Dedifferentiated amniotic fluid mesenchymal stem cell (primary cell): ENCODE measurements around the gene RHOBTB1.
"Not testable (repeated sequence)": the region's sequence is repeated elsewhere in the genome, so short reads cannot be mapped to it uniquely, and the experiment has no call there.

Experiments
- DNase-seq: peaks from one replicate; pipeline ENCODE4 v3.0.0-alpha.2; 2016; ENCODE audit errors: extremely low spot score

The RHOBTB1 gene

DNA sequence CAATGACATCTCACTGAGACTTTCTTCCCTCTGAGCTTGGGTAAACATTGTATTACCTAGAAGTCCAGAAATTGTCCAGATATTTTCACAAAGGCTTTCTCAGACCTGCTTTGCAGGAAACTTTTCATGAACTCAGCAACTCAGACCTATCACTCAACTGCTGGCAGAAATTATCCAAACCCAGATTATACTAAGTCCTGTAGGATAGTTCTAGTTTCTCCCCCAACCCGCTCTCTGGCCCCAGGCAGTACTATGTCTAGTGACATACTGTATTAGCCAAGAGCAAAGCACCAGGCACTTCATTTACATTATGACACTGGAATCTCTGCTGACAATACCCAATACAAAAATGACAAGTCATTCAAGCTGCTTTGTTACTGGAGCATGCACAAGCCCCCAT, 75.0 kb downstream of the RHOBTB1 start:
- DNase-seq = no peak

DNA sequence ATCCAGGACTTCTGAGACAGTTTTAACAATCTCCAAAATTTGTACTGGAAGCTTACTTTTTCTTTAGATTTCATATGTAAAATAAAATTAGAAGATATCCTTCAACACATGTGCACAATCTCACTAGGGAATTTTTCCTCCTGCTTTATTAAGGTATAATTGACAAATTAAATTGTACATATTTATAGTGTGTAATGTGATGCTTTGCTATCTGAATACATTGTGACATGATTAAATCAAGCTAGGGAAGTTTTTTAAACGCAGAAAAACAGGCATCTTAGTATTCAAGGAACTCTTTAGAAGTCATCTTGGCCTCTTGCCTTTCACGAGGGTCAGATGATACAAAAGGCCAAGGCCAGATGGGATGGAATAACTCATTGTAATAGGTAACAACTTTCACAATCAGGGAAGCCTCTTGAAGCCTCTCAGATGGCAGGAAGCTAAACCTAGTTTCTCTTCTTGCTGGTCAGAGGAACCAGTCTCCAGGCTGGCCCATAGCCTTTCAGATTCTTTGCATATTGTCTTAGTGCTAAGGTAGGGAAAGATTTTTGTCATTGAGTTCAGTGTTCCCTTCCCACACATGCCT, 78.7 kb downstream of the RHOBTB1 start:
- no peak for DNase-seq

DNA sequence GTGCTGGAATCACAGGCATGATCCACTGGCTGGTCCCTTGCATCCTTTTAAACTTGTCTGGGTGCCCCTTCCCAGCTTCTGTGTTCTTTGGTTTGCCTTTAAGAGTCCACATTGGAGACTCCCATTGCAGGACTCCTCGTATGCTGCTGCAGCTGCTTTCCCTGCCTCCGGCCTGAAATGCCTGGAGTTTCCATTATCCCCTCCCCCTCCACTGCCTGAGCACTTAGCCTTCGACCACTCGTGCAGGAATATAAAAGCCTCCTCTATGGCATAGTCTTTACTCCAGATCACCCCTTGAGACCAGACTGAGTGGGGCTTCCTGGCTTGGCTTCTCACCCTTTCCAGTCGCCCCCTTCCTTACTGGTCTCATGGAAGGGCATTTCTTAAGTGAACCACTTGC, 80.2 kb downstream of the RHOBTB1 start:
- no peak for DNase-seq

DNA sequence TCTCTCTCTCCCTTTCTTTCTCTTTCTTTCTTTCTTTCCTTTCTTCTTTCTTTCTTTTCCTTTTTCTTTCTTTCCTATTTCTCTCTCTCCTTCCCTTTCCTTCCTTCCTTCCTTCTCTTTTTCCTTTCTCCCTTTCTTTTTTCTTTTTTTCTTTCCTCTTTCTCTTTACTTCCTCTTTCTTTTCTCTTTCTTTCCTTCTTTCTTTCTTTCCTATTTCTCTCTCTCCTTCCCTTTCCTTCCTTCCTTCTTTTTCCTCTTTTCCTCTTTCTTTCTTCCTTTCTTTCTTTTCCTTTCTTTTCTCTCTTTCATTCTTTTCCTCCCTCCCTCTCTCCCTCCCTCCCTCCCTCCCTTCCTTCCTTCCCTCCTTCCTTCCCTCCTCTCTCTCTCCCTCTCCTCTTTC, 81.5 kb downstream of the RHOBTB1 start:
- DNase-seq = no peak

DNA sequence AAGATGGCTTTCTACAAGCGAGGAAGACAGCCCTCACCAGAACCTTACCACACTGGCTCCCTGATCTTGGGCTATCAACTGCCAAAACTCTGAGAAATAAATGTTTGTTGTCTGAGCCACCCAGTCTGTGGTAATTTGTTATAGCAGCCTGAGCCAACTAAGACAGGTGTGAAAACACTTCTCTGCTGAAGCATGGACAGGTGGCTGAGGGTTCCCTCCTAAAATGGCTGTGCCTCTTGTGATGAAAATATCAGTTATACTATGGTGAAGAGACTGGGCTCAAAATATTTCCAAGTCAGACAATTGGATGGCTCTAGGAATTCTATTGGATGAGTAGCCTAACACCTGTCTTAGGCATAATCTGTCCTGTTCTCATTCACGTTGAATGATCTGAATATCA, 87.6 kb downstream of the RHOBTB1 start:
- DNase-seq = no peak

DNA sequence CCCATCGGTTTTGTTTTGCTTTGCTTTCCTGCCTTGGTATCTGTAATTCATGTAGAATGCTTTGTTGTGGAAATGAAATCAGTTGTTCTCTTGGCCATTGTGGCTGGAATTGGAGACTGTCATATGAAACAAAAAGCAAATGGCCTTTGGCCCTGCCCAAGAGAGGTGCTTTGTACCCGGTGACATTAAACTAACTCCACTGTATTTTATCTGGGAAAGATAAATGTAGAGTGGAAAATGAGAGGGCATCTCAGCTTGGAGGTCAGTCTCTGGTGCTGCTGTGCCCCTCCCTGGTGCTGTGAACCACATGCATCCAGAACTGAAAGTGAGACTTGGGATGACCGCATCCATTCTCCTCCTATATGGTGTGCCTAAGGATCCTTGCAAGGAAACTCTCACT, 90.3 kb downstream of the RHOBTB1 start:
- DNase-seq = no peak

DNA sequence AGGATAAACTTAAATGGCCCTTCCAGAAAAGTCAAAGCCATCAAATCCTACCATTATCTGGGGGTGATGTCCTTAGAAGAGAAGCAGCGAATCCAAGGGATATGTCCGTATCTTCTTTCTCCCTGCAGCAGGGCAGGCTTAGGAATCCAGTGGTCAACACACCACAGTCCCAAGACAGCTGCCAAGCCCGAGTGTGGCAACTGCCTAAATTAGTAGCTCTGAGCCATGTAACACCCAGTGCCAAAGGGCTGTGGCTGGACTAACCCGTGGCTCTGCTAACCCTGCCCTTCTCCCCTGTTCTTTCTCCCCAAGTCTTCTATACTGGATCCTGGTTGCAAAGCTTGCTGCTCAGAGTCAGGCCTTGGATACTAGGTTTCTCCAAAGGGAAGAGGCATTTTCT, 90.9 kb downstream of the RHOBTB1 start:
- no peak for DNase-seq

DNA sequence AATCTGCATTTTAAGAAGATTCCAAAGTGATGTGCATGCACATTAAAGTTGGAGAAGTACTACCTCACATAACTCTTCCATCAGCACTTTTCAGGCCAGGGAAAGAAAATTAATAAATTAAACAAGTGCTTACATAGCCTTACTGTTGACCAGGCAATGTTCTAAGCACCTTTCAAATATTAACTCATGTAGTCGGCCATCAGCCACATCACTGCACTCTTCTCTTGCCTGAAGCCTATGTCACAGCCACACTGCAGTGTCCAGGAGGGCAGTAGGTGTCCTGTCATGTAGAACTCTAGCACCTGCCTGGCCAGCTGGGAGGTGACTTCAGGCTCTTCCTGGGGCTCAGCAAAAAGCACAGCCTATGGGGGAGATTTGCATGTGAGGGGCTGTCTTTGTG, 94.2 kb downstream of the RHOBTB1 start:
- DNase-seq = no peak

DNA sequence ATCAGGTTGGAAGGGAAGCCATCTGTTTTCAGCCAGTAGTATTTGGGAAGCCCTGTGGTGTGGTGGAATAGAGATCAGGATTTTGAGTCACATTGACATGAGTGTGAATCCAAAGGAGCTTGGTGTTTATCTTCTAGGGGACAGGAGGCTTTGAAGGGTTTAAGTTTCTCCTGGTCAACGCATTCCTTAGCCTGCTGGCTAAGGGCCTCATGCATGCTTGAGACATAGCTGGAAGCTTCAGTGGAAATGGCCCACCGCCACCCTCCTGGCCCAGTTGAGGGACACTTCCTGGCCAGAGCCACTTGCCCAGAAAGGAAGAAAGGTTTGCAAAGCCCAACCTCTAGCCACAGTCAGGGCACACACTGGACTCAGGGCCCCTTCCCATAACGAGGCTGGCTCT, 94.8 kb downstream of the RHOBTB1 start:
- DNase-seq = no peak

DNA sequence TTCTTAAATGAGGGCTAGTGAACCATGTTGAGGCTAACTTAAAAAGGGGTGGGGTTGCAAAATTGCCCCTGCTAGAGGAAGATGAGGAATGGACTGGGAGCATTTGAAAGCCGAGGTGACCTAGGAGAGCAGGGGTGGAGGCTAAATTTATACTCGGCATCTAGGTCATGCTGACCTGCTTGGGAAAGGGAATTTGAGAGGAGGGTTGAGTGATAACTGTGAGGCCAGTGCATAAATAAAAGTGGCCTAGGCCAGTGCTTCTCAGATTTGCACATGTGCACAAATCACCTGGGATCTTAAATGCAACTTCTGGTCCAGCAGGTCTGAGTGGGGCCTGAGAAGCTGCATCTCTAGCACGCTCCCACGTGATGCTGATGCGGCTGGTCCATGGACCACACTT, 95.3 kb downstream of the RHOBTB1 start:
- no peak for DNase-seq

DNA sequence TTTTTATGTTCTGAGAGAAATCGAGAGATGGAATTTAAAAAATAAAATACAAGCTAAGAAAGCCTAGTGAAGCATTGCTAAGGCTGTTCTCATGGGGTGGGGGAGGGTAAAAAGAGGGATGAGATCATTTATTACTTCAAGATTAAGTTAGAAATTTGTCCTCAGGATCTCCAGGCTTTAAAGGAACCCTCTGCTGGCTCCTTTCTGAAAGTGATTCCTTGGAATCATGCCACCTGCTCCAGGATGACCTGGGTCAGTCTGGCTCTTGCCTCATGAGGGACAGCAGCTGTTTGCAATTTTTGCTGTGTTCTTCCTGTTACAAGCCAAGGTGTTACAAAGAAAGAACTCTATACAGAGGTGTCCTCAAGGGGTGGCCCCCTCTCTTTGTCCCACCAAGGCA, 95.9 kb downstream of the RHOBTB1 start:
- DNase-seq = no peak

DNA sequence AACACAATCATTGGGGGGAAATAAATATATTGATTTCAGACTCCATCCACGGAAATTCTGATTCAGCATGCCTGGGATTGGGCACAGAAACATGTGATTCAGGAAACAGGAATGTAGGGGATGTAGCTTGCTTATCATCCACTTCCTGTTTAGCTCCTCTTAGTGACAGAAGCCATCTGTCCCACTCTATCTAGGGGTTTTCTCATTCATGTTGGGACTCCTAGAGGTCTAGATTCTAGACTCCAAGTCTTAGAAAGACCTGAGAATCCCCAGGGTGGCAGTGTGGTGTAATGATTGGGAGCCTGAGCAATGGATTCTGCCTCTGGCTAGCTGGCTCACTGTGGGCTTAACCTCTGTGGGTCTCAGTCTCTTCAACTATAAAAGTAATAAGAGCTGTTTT, 97.8 kb downstream of the RHOBTB1 start:
- DNase-seq = no peak

DNA sequence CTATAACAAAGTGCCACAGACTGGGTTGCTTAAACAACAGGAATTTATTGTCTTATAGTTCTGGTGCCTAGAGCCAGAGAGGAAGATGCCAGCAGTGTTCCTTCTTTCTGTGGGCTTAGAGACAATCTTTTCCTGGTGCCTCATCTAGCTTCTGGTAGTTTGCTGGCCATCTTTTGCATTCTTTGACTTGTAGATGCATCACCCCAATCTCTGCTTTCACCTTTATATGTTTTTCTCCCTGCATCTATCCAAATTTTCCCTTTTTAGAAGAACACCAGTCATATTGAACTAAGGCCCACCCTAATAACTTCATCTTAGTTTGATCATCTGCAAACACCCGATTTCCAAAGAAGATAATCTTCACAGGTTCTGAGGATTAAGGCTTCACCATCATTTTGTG, 98.9 kb downstream of the RHOBTB1 start:
- DNase-seq = no peak

DNA sequence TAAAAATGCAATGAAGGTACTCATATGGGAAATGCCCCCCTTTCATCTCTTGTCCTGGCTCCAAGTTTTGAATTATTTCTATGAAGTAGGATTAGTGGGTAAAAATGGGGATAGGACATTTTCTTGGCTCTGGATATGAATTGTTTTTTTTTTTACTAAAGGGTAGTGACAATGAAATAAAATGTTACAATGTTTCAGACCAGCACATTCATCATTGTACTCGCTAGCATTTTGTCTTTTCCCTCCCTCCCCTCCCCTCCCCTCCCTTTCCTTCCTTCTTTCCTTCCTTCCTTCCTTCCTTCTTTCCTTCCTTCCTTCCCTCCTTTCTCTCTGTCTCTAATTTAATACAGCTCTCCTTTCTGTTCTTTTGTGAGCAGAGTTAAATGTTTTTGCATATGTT, 101.3 kb downstream of the RHOBTB1 start:
- no peak for DNase-seq

DNA sequence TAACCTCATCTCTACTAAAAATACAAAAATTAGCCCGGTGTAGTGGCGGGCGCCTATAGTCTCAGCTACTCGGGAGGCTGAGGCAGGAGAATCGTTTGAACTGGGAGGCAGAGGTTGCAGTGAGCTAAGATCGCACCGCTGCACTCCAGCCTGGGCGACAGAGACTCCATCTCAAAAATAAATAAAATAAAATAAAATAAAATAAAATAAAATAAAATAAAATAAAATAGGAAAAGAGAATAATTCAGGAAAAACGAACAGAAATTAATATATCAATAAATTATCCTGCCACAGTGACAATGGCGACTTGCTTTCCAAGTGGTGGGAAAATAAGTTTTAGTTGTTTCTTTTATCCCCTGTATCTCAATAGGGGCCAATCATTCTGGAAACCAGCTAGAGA, 102.8 kb downstream of the RHOBTB1 start:
- not testable (repeated sequence) for DNase-seq

DNA sequence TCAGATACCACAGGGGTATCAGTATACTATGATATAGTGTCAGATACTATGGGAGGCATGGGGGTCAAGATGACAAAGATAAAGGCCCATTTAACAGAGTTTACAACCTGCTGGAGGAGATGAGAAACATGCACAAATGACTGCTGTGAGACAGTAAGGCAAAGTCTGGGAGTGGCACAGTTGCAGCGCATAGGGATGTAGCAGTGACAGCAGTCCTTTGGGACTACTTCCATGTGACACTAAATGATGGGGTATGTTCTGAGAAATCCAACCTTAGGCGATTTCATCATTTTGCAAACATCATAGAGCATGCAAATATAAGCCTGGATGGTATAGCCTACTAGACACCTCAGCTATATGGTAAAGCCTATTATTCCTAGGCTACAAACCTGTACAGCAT, 108.9 kb downstream of the RHOBTB1 start:
- DNase-seq = no peak

DNA sequence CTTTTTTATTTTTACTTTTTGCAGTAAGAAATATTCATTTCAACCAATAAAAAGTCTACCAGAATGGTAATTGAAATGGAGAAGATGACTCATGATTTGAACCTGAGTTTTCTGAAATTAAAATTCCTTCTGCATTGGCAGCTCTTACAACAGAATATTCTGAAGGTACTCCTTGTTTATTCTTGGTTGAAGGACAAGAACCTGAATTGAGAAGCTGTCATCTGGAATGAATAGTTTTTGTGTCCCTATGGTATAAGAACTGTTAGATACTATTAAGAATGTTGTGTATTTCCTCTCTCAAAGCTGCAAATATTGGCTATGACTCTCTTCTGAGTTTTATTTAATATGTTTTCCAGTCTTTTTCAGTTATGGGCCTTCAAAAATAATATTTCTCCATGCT, 109.6 kb downstream of the RHOBTB1 start:
- DNase-seq = no peak

DNA sequence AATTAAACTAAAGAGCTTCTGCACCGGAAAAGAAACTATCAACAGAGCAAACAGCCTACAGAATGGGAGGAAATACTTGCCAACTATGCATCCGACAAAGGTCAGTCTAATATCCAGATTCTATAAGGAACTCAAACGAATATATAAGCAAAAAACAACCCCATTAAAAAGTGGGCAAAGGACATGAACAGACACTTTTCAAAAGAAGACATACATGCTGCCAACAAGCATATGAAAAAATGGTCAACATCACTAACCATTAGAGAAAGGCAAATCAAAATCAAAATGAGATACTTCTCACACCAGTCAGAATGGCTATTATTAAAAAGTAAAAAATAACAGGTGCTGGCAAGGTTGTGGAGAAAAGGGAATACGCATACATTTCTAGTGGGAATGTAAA, 111.8 kb downstream of the RHOBTB1 start:
- DNase-seq = not testable (repeated sequence)

DNA sequence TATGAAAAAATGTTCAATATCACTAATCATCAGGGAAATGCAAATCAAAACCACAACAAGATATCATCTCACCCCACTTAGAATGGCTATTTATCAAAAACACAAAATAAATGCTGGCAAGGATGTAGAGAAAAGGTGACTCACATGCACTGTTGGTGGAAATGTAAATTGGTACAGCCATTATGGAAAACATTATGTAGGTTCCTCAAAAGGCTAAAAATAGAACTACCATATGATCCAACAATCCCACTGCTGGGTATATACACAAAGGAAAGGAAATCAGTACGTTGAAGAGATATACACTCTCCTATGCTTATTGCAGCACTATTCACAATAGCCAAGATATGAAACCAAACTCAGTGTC, 115.5 kb downstream of the RHOBTB1 start:
- DNase-seq = no peak

DNA sequence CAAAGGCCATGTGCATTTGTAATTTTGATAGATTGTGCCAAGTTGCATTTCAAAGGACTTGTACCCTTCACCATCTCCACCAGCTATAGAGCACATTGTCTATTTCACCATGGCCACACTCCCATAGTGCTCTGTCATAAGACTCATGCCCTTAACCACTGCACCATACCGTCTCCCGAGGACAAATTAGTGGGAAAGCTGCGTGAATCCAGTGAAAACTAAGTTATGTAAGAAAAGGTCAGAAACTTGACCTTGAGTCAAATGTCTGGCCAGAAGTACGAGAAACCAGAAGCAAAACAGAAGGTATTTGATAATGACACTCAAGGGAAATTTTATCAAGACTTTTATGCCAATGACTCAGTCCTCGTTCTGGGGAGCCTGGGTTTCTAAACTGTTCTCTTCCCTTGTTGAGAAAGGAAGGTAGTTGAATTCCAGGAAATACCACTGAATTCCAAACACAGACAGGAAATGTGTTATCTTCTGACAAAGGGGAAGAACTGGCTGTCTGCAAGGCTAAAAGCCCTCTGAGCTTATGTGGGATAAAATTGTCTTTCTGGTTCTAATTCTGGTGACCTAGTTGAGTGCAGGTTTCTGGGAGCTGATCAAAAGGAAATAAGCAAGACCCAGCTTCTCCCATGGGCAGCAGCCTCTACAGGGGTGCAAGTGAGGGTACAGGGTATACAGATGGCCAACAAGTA, 116.0 kb downstream of the RHOBTB1 start:
- DNase-seq = no peak

DNA sequence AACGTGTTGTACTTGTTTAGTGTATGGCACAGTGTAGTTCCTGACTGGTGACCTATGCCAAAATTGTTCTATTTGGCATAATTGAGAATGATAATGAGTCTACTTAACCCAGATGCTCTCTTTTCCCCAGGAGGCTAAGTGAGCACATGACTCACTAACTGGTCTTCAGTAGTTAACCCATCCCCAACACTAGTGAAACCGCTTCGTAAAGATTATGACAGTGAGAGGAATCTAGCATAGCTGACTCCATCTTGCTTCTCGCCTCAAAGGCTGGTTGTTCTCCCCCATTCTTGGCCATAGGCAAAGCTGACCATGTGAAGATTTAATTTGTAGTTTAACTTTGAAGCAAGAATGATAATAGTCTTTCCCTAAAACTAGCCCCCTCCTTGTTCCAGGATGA, 118.5 kb downstream of the RHOBTB1 start:
- DNase-seq = no peak

DNA sequence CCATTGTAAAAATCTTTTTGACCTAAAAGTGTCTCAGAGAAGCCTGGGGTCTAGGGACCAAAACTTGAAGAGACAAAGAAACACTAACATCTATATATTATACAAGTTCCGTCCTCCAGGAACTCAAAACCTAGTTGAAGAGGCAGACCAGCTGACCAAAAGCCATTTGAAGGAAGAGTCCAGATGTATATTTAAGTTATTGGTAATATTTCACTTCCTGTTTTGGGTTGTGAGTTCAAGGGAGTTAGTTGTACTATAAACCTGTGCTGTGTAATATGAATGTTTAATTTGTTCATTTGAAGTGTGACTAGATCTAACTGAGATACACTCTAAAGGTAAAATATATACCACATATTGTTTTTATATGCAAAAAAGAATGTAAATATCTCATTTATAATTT, 120.7 kb downstream of the RHOBTB1 start:
- DNase-seq = no peak

DNA sequence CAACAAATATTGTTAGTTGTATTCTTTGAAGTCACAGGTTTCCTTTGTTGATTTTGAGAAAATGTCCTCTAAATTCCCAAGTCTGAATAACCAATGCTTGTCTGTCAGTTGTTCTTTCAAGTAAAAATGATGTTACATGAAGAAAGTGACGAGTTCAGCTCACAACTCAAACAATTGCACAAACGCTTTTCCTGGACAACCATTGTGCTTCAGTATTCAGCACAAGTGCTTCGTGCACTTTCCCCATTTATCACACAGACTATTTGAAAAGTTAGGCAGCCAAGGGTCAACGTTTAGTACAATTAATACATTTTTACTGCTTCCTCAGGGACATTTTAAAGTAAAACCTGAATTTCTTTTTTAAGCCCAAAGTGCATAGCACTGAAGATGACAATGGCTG, 121.2 kb downstream of the RHOBTB1 start:
- DNase-seq = no peak

DNA sequence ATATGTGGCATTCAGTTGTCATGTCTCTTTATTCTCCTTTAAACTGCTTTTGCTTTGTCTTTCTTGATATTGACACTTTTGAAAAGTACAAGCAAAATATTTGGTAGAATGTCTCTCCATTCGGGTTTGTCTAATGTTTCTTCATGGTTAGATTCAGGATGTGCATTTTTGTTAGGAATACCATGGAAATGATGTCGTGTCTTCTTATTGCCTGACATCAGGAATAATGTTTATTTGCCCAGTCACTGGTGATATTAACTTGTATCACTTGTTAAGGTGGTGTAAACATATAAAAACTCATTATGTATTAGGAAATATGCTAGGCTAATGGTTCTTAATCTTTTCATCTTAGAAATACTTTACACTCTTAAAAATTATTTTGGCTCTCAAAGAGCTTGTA, 122.3 kb downstream of the RHOBTB1 start:
- no peak for DNase-seq
